ENCODE results near the gene FILIP1L.
"Not testable (repeated sequence)": the region's sequence is repeated elsewhere in the genome, so short reads cannot be mapped to it uniquely, and the experiment has no call there.

The FILIP1L gene

DNA sequence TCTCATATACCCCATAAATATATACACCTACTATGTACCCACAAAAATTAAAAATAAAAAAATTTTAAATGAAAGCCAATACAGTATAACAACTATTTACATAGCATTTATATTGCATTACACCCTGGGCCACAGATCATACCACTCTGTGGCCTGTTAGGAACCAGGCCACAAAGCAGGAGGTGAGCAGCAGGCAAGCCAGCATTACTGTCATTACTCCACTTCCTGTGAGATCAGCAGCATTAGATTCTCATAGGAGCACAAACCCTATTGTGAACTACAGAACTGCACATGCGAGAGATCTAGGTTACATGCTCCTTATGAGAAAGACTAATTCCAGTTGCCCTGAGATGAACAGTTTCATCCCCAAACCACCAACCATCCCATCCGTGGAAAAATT, 17.4 kb downstream of the FILIP1L start:
- DNase-seq, result no peak

DNA sequence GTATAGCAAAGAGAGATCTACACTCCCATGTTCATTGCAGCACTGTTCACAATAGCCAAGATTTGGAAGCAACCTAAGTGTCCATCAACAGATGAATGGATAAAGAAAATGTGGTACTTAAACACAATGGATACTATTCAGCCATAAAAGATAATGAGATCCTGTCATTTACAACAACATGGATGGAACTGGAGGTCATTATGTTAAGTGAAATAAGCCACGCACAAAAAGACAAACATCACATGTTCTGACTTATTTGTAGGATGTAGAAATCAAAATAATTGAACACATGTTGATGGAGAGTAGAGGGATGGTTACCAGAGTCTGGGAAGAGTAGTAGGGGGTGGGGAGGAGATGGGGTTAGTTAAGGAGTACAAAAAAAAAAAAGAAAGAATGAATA, 18.0 kb downstream of the FILIP1L start:
- DNase-seq, result not testable (repeated sequence)

DNA sequence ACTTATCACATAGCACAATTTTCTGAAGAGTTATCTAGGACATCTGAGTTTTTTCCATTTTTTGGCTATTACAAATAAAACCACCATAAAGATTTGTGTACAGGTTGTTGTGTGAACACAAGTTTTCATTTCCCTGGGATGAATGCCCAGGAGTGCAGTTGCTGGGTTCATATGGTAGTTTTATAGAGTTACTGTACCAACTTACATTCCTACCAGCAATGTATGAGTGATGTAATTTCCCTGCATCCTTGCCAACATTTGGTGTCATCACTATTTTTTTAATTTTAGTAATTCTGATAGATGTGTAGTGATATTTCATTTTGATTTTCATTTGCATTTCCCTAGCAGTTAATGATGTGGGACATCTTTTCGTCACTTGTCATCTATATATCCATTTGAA, 20.5 kb downstream of the FILIP1L start:
- no peak for DNase-seq

DNA sequence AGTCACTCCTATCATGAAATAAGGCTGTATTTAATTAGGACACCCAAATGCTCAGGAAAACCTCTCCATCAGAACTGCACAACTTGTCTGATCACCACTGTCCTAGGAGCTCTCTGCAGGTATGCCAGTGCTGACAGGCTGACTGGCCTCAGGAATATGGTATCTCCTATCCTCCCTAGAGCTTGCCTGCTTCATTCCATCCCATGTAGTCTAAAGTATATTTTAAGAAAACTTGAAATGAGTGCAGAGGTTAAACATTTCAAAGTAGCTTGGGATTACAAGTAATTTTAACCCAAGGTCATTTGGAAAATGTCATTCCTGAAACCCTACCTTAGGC, 23.7 kb downstream of the FILIP1L start:
- DNase-seq, result no peak

DNA sequence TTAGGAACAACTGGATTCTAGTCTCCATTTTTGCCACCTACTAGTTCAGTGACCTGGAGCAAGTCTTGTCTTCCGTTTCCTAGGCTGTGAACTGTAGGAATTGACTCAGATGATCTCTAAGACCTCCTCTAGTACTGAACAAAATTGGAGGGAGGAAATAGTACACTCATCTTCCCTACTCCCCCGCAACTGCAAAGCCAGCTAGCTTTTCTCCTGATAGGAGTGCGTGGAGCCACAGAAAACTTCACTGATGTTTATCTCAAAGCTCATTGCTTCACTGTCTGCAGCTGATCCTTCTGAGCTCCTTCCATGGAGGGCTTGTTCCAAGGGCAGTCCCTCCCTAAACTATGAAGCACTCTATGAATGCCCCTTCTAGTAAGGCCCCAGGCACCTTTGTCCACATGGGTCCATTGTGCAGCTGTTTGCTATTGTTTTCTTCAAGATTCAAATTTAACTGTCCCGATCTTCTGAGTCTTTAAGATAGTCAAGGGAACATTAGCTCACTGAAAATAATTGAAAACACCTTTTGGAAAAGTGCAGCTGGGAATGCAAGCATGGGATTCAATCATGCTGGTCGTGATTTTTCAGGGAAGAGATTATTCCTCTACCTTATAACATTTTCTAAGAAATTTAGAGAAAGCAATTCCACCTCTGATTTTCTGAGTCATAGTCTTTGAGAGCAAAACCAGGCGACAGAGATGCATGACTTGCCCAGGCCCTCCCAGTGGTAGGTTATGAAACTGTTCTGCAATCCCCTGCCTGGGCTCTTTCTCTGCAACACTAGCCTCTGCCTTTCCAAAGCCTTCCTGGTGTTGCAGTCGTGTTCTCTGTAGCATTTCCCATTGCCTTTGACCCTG, 24.3 kb downstream of the FILIP1L start:
- DNase-seq, result no peak

DNA sequence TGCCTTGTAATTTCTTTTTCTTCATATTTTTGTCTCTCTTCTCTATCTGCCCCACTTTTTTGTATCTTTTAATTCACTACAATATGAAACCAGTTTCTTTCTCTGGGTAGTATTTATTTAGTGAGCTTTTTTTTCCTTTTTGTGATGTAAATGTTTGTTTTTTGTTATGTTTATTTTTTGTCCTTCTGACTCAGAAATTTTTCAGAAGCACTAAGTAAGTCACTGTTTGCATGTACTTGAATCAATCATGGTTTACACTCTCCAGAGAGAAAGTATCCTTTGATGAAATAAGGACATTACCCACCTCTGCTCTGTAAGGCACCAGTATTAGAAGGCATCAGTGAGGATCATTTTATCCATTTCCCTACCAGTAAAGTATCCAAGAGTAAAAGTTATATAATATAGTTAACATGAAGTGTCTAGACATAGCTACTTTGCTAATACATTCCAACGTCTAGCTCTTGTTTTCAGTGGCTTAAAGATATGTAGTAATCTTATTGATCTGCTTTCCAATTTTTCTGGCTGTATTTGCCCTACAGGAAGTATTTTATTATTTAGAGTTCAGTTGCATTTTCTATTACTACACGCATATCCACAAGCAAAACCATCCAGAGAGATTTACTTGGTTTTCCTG, 25.4 kb downstream of the FILIP1L start:
- no peak for DNase-seq

DNA sequence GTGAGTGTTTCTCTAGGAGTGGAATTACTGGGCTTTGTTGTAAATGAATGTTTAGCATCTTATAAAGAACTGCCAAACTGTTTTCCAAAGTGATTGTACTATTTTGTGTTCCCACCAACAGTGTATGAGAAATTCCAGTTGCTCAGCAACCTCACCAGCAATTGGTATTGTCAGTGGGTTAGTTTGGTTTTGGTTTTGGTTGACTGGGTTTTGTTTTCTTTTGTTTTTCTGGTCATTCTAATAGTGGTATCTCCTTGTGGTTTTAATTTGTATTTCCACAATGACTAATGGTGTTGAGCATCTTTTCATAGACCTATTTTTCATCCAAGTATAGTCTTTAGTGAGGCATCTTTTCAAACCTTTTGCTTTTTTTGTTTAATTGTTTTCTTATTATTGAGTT, 27.1 kb downstream of the FILIP1L start:
- DNase-seq, result no peak

DNA sequence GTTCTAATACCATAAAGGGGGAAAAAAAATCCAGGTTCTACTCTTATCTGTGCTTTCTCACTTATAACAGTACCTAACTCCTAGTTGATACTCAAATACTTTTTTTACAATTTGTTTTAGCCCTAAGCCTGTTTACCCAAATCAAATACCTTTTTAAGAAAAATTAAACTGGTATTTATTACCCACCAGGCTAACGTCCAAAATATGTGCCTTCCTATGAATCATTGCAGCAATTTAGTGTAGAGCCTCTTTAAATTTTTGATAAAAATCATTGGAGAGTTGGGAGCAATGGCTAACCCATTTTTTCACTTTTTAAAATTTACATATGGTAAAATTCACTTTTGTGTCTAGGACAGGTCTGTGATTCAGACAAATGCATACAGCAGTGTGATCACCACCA, 27.9 kb downstream of the FILIP1L start:
- DNase-seq, result no peak

DNA sequence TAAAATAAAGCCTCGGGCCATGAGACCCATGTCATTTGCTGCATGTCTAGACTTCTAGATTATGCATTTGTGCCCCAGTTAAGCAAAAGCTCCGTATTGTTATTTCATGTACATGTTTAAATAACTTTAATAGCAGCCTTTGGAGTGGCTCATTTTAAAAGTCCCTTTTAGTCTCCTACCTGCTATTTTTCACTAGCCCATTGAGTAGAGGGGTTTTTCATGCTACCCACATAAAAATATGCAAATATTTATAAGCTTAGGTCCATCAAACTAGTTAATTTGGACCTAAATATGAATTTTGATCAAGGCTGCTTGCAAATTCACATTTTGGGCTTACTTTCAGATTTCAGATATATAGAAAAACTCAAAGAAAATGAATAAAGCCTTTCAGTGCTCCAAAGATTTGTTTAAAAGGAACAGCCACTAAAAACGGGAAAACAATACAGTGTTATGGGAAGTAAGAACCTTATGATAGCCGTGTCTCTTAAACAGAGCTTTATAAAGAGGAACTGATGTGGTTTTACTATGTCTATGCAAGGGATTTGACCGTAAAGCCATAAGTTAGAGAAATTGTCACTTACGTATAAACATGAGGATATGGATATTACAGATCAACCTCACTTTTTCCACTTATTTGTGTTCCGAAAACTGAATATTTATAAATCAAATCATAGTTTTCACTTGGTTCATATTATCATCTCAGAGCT, 30.0 kb downstream of the FILIP1L start:
- DNase-seq, result no peak

DNA sequence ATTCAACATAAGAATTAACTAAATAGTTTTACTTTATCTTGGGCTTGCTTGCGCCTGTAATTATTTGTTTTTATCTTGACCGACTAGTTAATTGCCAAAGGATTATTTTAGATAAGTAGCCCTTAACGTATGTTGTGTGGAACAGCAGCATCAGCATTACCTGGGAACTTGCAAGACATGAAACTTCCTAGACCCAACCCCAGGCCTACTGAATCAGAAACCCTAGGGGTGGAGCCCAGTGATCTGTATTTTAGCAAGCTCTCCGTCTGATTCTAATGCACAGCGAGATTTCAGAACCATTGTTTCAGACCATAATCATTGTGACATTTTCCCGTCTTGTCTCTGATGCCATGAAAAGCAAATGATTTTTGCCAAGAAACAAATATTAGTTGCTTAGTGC, 31.1 kb downstream of the FILIP1L start:
- no peak for DNase-seq

DNA sequence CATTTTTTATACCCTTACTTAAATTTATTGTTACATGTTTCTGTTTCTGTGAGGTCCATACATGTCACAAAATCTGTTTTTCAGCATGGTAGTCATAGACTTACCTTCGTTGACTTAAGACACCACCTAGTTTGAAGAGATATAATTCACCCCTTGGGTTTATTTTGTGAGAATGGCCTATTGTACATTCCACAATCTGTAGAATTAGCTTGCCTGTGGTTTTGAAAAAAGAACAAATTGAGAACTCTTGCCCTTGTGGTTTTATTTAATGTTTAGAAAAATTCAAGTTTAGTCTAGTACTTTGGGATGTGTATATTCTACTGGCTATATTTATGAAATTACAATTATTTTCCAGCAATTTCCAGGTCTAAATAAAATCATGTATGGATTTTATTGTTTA, 31.6 kb downstream of the FILIP1L start:
- DNase-seq, result no peak

DNA sequence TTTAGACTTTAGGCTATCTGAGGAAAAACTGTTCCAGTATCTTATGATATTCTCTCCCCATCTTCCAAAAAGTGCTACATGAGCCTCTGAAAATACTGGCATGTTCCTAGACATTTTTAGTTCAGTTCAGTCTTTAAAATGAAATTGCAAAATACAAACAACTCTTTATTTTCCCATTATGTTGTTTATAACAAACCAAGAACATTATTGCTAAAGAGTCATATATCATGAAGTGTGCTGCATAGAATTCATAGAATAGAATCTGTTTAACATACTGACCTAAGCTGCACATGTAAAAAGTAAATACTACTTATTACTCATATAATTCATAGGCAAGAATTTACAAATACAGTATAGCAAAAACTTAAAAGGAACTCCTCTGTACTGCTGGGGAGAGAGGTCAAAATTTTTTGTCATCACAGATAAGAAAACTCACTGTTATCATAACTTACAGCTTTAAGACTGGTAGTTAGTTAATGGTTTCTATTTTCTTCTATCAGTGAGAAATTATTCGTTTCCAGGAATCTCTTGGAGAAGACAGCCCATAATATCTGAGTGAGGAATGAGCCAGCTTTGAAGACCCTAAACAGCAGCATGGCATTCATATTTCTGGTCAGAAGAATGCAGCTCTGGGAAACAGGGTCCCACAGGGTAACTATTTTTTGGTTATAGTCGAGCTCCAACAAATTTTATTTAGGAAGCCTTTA, 32.2 kb downstream of the FILIP1L start:
- DNase-seq, result no peak

DNA sequence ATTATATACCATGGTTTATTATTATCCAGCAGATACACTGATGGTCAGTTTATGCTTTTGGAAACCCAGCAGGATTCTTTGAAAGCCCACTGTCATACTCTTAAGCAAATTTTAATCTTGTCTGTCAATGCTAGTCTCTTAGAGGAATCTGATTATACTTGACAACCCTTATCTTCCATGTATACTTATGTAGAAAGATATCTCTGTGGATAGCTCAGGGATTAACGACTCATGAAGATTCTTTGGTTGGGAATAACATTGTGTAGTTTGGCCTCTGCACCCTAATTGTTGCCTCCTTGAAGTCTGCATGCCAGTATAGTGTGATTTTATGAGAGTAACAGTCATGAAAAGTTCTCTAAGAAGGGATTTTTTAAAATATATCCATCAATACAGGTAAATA, 33.0 kb downstream of the FILIP1L start:
- no peak for DNase-seq

DNA sequence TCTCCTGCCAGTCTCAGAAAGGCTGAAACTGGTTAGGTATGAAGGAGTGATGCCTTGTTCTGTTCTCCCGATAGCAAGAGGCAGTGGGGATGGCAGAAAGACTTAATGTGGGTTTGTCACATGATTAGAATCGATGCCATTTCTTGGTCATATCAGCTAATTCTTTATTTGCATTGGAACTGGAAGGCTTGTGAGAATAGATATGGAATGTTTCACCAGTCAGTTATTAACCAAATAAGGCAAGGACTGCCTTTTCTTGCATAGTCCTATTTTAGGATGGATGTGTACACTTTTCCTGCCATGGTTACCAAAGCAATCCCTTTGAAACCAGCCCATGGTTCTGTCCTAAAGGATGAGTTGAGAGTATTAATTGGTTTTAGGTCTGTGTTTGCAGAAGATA, 33.7 kb downstream of the FILIP1L start:
- DNase-seq, result no peak

DNA sequence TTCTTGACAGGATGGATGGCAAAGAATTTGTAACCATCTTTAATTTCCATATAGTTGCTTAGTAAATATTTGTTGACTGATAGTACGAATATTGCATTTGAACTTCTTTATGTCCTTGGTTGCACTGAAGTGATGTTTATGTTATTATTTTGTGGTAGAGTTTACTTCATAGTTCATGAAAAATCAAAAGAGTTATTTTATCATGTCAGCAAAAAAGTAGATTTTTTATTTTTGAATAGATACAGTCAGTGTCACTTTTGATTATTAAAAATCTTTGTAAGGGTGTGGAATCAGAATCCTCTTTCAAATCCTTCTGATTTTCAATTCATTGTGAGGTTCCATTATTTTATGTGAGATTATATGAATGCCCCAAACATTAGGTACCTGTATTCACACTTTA, 35.0 kb downstream of the FILIP1L start:
- DNase-seq, result no peak

DNA sequence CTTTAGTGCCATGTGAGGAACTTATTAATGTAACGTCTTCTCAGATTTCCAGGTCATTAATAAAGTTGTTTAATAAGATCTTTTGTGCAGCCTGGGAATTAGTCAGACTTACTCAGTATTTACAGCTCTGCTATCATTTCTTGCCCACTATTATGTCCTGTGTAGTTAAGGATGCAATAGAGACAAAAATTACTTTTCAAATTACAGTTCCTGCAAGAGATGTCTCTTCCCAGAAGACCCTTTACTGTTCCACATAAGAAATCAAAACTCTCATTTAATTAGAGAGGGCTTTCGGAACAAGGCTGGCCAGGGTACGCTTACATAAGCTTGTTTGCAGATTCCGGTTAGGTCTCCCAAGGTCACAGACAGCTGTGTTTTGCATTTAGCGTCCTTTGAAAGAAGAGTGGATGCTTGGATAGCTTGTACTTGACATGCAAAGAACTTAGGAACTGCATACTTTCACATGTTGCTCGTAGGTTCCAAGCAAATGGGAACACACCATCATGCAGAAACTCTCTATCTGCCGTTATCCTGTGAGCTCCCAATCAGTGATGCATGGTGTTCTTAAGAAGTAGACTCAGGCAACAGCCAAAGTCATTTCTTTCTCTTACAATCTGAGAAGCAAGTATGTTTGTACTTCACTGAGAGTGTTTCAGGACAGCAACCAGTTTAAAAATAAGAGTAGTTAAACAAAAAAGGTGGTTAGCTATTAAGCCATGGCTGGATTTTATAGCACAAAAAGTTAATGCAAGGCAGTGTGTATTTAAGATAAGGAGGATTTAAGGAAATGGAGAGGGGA, 37.4 kb downstream of the FILIP1L start:
- no peak for DNase-seq

DNA sequence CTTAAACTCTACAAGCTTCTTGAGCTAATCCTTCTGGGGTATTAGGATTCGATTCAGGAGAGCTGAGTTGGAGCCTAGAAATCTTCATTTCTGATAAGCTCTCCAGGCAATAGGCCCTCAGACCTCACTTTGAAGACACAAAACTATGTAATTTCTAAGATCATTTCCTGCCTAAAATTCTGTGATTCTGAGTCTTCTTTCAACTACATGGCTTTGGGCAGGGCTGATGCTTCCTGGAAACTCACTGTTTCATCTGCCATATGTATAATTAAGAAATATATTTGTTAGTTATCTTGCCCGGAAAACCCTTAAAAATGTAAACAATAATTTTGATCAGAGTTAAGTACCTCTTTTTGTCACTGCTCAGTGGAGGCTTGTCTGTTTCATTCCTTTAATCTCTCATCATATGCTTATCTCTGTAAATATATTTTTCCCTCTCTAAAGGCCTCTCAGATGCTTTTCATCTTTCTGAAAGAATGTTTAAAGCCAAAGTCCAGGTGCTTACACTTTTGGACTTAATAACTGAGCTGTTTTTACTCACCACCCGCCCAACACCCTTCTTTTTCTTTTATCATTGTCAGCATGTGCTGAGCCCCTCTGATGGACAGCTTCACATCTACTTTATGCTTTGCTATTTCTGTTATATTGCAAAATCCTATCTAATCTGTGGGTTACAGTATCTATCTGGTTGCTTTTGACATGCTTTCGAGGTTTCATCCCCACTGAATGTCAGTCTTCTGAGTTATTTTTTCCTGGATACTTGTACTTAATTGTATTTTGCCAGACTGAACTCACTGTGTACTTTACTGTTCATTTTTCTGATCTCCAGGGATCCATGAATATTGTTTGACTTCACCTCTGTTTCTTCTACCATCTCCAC, 38.2 kb downstream of the FILIP1L start:
- DNase-seq, result no peak

DNA sequence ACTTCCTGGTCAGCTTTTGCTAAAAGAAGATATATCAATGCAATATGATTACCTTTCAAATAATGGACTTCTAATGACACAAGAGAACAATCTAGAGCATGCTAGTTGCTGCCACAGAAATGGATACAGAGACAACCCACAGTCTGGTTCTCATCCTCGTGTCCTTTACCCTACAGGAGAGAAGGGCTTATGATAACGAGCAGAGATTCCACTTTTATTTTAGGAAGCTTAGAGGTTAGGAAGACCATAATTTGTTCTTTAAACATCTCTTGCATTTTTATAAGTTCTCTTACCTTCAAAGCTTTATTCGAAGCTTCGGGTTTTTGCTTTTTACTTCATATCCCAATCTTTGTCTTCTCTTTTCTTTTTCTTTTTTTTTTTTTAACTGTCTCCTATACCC, 39.1 kb downstream of the FILIP1L start:
- DNase-seq, result no peak

DNA sequence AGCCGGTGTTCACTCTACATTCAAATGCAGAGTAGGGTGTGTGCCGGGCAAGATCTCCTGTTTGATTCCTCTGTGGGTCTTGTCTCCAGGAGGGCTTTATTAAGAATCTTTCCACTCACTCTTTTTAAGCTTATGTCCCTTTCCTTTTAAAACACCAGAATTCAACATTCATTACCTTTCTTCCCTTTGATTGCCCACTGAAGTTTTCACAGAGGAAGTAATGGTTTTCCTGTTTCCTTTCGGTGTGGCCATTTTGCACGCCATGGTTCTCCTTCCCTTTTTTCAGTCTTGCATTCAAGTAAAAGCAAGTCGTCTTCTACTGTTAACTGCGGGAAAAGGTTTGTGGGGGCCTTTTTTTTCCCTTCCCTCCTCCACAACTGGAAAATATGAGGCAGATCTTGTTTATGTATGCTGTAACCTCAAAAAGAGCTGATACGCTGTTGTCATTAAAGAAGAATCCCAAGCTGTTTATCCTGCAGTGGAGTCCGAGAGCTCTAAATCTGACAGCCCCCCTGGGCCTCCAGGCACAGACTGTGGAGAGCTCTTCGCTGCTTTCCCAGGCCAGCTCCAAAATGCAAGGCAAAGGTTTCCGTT, 40.5 kb downstream of the FILIP1L start:
- peak; percentile 61 for DNase-seq

DNA sequence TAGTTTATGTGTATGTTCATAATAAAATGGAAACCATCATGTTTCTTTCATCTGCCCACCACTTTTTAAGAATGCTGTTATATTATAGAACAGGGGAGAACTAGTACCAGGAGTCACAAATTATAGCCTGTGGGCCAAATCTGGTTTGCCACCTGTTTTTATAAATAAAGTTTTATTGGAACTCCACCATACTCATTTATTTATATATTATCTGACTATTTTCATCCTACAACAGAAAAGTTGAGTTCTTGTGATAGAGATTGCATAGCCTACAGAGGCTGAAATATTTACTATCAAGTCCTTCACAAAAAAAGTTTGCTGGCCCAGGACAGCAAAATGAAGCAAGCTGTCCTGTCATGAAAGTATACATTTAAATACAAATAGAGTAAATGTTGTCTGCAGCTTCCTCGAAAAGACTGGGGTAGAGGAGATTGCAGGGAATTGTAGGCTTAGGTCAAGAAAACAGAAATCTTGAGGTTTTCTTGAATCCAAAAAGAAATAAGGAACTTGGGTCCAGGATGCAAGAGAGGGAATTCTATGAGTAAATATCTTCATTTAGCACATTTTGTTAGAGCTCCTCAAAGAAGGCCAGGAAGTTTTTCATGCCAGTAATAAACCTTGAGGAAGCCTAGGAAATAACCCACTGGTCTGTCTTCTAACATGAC, 41.1 kb downstream of the FILIP1L start:
- no peak for DNase-seq
